ENCODE data around the gene PPIA. TPM values are rescaled to one million over a fixed set of nuclear protein-coding genes. Genes with fewer than 3 reads are reported as not detected.

PPIA gene
- total RNA-seq, 1 experiment from 2014 or later = 3,047 TPM

GRCh38 chr7:44849259-44849884 lies 52.9 kb downstream of the PPIA start:
- Histone ChIP-seq H3K36me3 (ENCODE audit: insufficient read depth, low read length, poor library complexity, severe bottlenecking) (no peaks in the 10 kb centered on the region), H3K27ac (ENCODE audit: low read depth, low read length, poor library complexity, severe bottlenecking) (peak overlapping the region; percentile 98), H3K4me3 (ENCODE audit: low read depth, low read length, poor library complexity, severe bottlenecking) (peak overlapping the region; percentile 77), H3K4me1 (ENCODE audit: insufficient read depth, low read length, poor library complexity, severe bottlenecking) (peaks cover 20% of the 10 kb centered on the region), H3K9me3 (ENCODE audit: low read depth, low read length, poor library complexity, severe bottlenecking) (no peaks in the 10 kb centered on the region), H3K27me3 (replicated peaks; ENCODE audit: insufficient read depth, low read depth, low read length, poor library complexity) (no peaks in the 10 kb centered on the region)
- TF ChIP-seq CTCF (conservative IDR thresholded peaks at IDR 0.05; ENCODE audit: low read depth, low read length) (no peak), EZH2 (IDR thresholded peaks at IDR 0.05; ENCODE audit: borderline replicate concordance, low read depth, low read length, poor library complexity, severe bottlenecking) (no peak)
- ChIA-PET CTCF (no interaction called here), POLR2A (ENCODE audit: low non-redundant PET) (no interaction called here)
- no peak for DNase-seq (ENCODE audit: low spot score)
- intact Hi-C loops (cut with micrococcal nuclease; ENCODE audit: unreplicated experiment) = no loop called here
- BruUV-seq (replicated peaks) = no TSS peak

- Histone ChIP-seq H3K27ac (ENCODE audit: low read depth, low read length, poor library complexity, severe bottlenecking) (no peak overlapping the region), H3K4me1 (ENCODE audit: insufficient read depth, low read length, poor library complexity, severe bottlenecking) (peaks cover 15% of the 10 kb centered on the region), H3K4me3 (ENCODE audit: low read depth, low read length, poor library complexity, severe bottlenecking) (no peak overlapping the region), H3K9me3 (ENCODE audit: low read depth, low read length, poor library complexity, severe bottlenecking) (no peaks in the 10 kb centered on the region), H3K27me3 (replicated peaks; ENCODE audit: insufficient read depth, low read depth, low read length, poor library complexity) (no peaks in the 10 kb centered on the region), H3K36me3 (ENCODE audit: insufficient read depth, low read length, poor library complexity, severe bottlenecking) (no peaks in the 10 kb centered on the region)
- intact Hi-C loops (cut with micrococcal nuclease; ENCODE audit: unreplicated experiment) = loop anchor here (10.0 kb wide), 1 partner anchor 135 kb away; no protein-coding TSS in a partner anchor
- CTCF ChIA-PET = no interaction called here
- POLR2A ChIA-PET (ENCODE audit: low non-redundant PET) = interaction anchor here (0.7 kb wide), 1 partner anchor 112 kb away, joined by 5 read pairs; no protein-coding TSS in a partner anchor
- TF ChIP-seq CTCF (conservative IDR thresholded peaks at IDR 0.05; ENCODE audit: low read depth, low read length) (no peak), EZH2 (IDR thresholded peaks at IDR 0.05; ENCODE audit: borderline replicate concordance, low read depth, low read length, poor library complexity, severe bottlenecking) (no peak)
- no peak for DNase-seq (ENCODE audit: low spot score)
- BruUV-seq (replicated peaks) = no TSS peak
Measured at GRCh38 chr7:44849885-44850544, 53.5 kb downstream of the PPIA start.

- no peak overlapping the region for H3K4me3 ChIP-seq (ENCODE audit: low read depth, low read length, poor library complexity, severe bottlenecking)
- DNase-seq (ENCODE audit: low spot score) = no peak
- H3K27me3 ChIP-seq (replicated peaks; ENCODE audit: insufficient read depth, low read depth, low read length, poor library complexity) = no peaks in the 10 kb centered on the region
- H3K9me3 ChIP-seq (ENCODE audit: low read depth, low read length, poor library complexity, severe bottlenecking) = no peaks in the 10 kb centered on the region
- TF ChIP-seq EZH2 (IDR thresholded peaks at IDR 0.05; ENCODE audit: borderline replicate concordance, low read depth, low read length, poor library complexity, severe bottlenecking) (no peak), CTCF (conservative IDR thresholded peaks at IDR 0.05; ENCODE audit: low read depth, low read length) (no peak)
- H3K36me3 ChIP-seq (ENCODE audit: insufficient read depth, low read length, poor library complexity, severe bottlenecking) = no peaks in the 10 kb centered on the region
- ChIA-PET CTCF (interaction anchor here (0.6 kb wide), 1 partner anchor 1537 kb away, joined by 3 read pairs; no protein-coding TSS in a partner anchor), POLR2A (ENCODE audit: low non-redundant PET) (no interaction called here)
- intact Hi-C loops (cut with micrococcal nuclease; ENCODE audit: unreplicated experiment) = loop anchor here (10.0 kb wide), 1 partner anchor 132 kb away; no protein-coding TSS in a partner anchor
- BruUV-seq (replicated peaks) = no TSS peak
- H3K27ac ChIP-seq (ENCODE audit: low read depth, low read length, poor library complexity, severe bottlenecking) = no peak overlapping the region
- peaks cover 7% of the 10 kb centered on the region for H3K4me1 ChIP-seq (ENCODE audit: insufficient read depth, low read length, poor library complexity, severe bottlenecking)
Measured at GRCh38 chr7:44852590-44852989, 56.1 kb downstream of the PPIA start.

Other genes with a start within 250 kb of the PPIA start
- 119 and 147 TPM in 2 replicates for gene DDX56, start 222.8 kb upstream of the PPIA start, total RNA-seq (2021)
- 77.6 and 79.5 TPM in 2 replicates for gene TMED4, start 214.4 kb upstream of the PPIA start, total RNA-seq (2021)
- gene OGDH, start 190.1 kb upstream of the PPIA start, total RNA-seq (2021) = 111 and 113 TPM in 2 replicates
- gene ZMIZ2, start 47.8 kb upstream of the PPIA start, total RNA-seq (2021) = 108 and 114 TPM in 2 replicates
- gene H2AZ2, start 51.4 kb downstream of the PPIA start, total RNA-seq (2021) = 272 and 291 TPM in 2 replicates
- gene PURB, start 88.8 kb downstream of the PPIA start, total RNA-seq (2021) = 25.3 and 27.4 TPM in 2 replicates
- 0.17 and 0.20 TPM in 2 replicates for gene MYO1G, start 182.3 kb downstream of the PPIA start, total RNA-seq (2021)
- gene CCM2, start 203.5 kb downstream of the PPIA start, total RNA-seq (2021) = 35.2 and 36.0 TPM in 2 replicates